Measurements from ENCODE around the gene KRT27.

DNA sequence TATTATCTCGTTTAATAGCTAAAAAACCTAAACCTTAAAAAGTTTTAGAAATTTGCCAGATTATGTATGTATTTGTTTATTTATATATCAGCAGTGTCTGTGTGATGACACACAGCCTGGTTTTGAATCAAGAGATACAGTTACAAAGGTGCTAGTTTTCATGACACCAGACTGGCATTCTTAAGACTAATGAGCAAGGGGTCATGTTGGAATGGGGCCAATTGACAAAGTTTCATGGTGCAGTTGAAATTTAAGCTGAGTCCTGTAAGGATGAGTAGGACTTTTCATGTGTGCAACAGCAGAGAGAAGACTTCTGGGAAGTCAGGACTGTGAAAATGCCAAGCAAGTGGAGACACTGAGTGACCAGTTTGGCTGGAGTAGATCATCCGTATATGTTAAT, 43.2 kb upstream of the KRT27 start:
- TF ChIP-seq, protein P1, sequence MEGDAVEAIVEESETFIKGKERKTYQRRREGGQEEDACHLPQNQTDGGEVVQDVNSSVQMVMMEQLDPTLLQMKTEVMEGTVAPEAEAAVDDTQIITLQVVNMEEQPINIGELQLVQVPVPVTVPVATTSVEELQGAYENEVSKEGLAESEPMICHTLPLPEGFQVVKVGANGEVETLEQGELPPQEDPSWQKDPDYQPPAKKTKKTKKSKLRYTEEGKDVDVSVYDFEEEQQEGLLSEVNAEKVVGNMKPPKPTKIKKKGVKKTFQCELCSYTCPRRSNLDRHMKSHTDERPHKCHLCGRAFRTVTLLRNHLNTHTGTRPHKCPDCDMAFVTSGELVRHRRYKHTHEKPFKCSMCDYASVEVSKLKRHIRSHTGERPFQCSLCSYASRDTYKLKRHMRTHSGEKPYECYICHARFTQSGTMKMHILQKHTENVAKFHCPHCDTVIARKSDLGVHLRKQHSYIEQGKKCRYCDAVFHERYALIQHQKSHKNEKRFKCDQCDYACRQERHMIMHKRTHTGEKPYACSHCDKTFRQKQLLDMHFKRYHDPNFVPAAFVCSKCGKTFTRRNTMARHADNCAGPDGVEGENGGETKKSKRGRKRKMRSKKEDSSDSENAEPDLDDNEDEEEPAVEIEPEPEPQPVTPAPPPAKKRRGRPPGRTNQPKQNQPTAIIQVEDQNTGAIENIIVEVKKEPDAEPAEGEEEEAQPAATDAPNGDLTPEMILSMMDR (conservative IDR thresholded peaks at IDR 0.05 in 1 of 2, IDR thresholded peaks at IDR 0.05 in 1 of 2; ENCODE audit: extremely low read depth in 1 of 2, insufficient read depth in 1 of 2, low read depth in 1 of 2, low read length in 2 of 2) = no peak
- TF ChIP-seq EZH2 (IDR thresholded peaks at IDR 0.05; ENCODE audit: borderline replicate concordance, low read length) = no peak
